AG09309 (cell line): ENCODE data around the gene APAF1.

Source experiments
- DNase-seq: peaks from one replicate; pipeline ENCODE4 v3.0.0-alpha.2; 2010; ENCODE audit warnings: low read depth
- H3K4me3 ChIP-seq: 2 replicates; pipeline ENCODE4 v1.5.1; 2011; ENCODE audit warnings: mild to moderate bottlenecking, low read depth, low read length, moderate library complexity; ENCODE audit not compliant: control insufficient read depth
- TF ChIP-seq, protein P1 (sequence below): IDR thresholded peaks from 2 replicates; pipeline ENCODE4 v1.5.1; 2011; ENCODE audit warnings: mild to moderate bottlenecking, low read depth, low read length, inconsistent platforms; ENCODE audit not compliant: insufficient read depth, control insufficient read depth; ENCODE audit errors: missing control alignments

Gene APAF1

GRCh38 chr12:98724384-98725155 lies 79.5 kb downstream of the APAF1 start:
- TF ChIP-seq, protein P1, sequence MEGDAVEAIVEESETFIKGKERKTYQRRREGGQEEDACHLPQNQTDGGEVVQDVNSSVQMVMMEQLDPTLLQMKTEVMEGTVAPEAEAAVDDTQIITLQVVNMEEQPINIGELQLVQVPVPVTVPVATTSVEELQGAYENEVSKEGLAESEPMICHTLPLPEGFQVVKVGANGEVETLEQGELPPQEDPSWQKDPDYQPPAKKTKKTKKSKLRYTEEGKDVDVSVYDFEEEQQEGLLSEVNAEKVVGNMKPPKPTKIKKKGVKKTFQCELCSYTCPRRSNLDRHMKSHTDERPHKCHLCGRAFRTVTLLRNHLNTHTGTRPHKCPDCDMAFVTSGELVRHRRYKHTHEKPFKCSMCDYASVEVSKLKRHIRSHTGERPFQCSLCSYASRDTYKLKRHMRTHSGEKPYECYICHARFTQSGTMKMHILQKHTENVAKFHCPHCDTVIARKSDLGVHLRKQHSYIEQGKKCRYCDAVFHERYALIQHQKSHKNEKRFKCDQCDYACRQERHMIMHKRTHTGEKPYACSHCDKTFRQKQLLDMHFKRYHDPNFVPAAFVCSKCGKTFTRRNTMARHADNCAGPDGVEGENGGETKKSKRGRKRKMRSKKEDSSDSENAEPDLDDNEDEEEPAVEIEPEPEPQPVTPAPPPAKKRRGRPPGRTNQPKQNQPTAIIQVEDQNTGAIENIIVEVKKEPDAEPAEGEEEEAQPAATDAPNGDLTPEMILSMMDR, result no peak
- no peak overlapping the region for H3K4me3 ChIP-seq
- DNase-seq, result no peak

- no peak overlapping the region for H3K4me3 ChIP-seq
- DNase-seq, result peak; percentile 44
- TF ChIP-seq, protein P1, result peak; percentile 55
Observed at GRCh38 chr12:98725476-98726247, 80.6 kb downstream of the APAF1 start.

DNA sequence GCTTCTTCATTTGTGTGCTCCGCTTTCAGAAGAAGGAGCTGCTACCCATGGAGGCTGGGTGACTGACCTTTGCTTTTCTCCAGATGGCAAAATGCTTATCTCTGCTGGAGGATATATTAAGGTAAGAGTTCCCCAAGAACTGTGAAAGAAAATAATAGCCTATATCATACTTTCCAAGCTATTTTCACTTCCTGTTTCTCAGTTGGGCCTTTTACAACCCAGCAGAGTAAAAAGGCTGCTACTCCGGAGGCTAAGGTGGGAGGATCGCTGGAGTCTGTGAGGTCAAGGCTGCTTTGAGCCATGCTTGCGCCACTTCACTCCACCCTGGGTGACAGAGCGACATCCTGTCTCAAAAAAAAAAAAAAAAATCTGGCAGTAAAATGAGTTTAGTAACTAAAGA lies 82.1 kb downstream of the APAF1 start:
- H3K4me3 ChIP-seq, result no peak overlapping the region
- TF ChIP-seq, protein P1, result no peak
- DNase-seq, result no peak

DNA sequence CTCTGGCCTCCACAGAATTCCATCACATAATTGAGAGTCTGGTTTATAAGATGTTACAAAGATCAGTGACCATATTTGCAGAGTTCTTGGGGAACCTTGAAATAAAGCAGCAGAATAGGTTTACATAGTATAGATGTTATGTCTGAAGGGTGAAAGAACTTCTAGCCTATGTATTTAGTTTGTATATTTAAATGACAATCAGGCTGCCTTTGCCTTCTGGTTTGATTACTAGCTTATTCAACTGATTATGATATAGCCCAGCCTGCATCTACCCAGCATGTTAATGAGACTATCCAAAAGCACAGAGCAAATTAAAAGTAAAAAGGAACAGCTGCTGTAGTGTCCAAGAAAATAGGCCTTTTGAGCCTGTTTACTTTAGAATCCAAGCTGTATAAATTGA lies 85.3 kb downstream of the APAF1 start:
- no peak for DNase-seq
- TF ChIP-seq, protein P1, result no peak
- no peak overlapping the region for H3K4me3 ChIP-seq

DNA sequence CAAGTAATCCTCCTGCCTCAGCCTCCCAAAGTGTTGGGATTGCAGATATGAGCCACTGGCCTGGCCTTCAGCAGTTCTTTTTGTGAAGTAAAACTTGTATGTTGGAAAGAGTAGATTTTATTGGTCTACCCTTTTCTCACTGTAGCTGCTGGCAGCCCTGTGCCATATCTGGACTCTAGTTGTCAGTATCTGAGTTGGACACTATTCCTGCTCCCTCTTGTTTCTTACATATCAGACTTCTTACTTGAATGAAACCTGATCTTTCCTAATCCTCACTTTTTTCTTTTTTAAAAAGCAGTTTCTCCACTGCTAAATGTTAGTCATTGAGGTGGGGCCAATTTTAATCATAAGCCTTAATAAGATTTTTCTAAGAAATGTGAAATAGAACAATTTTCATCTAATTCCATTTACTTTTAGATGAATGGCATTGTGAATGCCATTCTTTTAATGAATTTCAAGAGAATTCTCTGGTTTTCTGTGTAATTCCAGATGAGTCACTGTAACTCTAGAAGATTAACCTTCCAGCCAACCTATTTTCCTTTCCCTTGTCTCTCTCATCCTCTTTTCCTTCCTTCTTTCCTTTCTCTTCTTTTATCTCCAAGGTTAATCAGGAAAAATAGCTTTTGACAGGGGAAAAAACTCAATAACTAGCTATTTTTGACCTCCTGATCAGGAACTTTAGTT lies 88.7 kb downstream of the APAF1 start:
- no peak for DNase-seq
- TF ChIP-seq, protein P1, result no peak
- no peak overlapping the region for H3K4me3 ChIP-seq

DNA sequence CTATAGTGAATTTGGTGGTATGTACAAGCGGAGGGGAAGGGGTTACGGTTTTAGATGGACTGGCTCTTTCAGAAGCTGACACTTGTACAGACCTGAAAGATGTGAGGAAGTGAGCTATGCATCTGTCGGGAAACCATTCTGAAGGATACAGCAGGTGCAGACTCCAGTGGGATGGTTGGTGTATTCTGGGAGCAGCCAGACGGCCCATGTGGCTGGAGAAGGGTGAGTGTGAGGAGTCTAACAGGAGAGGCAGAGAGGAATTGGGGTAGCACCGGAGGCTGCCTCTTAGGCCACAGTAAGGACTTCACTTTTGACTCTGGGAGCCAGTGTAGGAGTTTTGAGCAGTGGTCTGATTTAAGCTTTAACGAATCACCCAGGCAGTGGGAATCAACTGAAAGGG lies 90.7 kb downstream of the APAF1 start:
- DNase-seq, result no peak
- TF ChIP-seq, protein P1, result no peak
- no peak overlapping the region for H3K4me3 ChIP-seq
